HG03097 (cell line): ENCODE measurements around the gene DKK2.

Experiments used
- ATAC-seq: cut with Tn5 transposase; IDR thresholded peaks from one replicate; pipeline ENCODE4 v1.9.1; 2021; ENCODE audit not compliant: unreplicated experiment, low FRiP score

The DKK2 gene

GRCh38 chr4:107017443-107018343 lies 18.4 kb downstream of the DKK2 start:
- no peak for ATAC-seq

- no peak for ATAC-seq
Measured at GRCh38 chr4:107011312-107011711, 24.8 kb downstream of the DKK2 start.

GRCh38 chr4:107009196-107009968 lies 26.7 kb downstream of the DKK2 start:
- no peak for ATAC-seq

- ATAC-seq = no peak
Measured at GRCh38 chr4:107008115-107008514, 28.0 kb downstream of the DKK2 start.

- no peak for ATAC-seq
Measured at GRCh38 chr4:107006218-107006617, 29.9 kb downstream of the DKK2 start.

GRCh38 chr4:106996490-106996889 lies 39.6 kb downstream of the DKK2 start:
- ATAC-seq = no peak

GRCh38 chr4:106993827-106994226 lies 42.3 kb downstream of the DKK2 start:
- ATAC-seq = no peak

- no peak for ATAC-seq
Measured at GRCh38 chr4:106987311-106987710, 48.8 kb downstream of the DKK2 start.

GRCh38 chr4:106986486-106986885 lies 49.6 kb downstream of the DKK2 start:
- no peak for ATAC-seq

- no peak for ATAC-seq
Measured at GRCh38 chr4:106985830-106986229, 50.3 kb downstream of the DKK2 start.

- ATAC-seq = no peak
Measured at GRCh38 chr4:106982711-106983211, 53.4 kb downstream of the DKK2 start.

GRCh38 chr4:106981431-106981830 lies 54.7 kb downstream of the DKK2 start:
- no peak for ATAC-seq

GRCh38 chr4:106979476-106979875 lies 56.6 kb downstream of the DKK2 start:
- no peak for ATAC-seq

GRCh38 chr4:106978046-106978774 lies 57.9 kb downstream of the DKK2 start:
- no peak for ATAC-seq

GRCh38 chr4:106971636-106972035 lies 64.5 kb downstream of the DKK2 start:
- ATAC-seq = no peak

GRCh38 chr4:106967892-106968291 lies 68.2 kb downstream of the DKK2 start:
- no peak for ATAC-seq

- no peak for ATAC-seq
Measured at GRCh38 chr4:106953036-106953705, 82.9 kb downstream of the DKK2 start.

- ATAC-seq = no peak
Measured at GRCh38 chr4:106951891-106952290, 84.2 kb downstream of the DKK2 start.

GRCh38 chr4:106941841-106942240 lies 94.3 kb downstream of the DKK2 start:
- ATAC-seq = no peak

GRCh38 chr4:106930522-106930921 lies 105.6 kb downstream of the DKK2 start:
- no peak for ATAC-seq
